ENCODE results near the gene CELF2.

Gene CELF2

DNA sequence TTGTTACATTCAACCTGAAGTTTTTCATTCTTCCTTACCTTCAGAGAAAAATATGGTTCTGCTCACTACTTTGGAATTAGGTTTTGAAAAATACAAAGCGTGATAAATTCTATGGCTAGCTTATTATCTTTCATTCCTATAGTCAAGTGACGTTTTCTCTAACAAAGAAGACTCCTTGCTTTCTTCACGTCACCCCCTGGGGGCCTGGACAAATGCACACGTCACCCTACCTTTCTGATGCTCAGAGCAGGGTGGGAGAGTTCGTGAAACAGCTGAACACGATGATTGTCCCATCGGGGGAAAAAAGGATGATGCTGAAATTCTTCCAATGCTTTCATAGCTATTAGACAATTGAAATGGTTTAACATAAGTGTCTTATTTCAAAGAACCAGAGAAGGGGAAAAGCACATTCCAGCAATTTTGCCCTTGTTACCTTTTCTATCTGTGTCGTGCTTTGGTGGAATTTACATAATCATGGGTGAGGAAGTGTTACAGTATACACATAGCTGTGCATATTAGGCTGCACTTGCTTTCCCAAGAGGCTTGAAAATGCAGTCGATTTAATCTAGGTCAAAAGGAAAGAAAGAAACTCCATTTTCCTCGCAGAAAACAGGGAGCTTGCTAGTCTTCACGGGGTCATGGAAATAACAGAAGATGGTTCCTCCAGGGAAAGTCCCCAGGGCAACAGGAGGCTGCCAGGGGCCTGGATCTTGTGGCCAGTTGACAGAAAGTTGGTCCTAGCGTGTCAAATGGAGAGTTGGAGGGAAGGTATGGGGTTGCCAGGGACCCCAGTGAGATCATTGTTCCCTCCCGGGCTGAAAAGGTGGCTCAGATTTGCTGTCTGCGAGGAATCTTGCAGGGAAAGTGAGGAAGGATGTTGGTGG is 189.2 kb downstream of the CELF2 start:
- no peak for DNase-seq

DNA sequence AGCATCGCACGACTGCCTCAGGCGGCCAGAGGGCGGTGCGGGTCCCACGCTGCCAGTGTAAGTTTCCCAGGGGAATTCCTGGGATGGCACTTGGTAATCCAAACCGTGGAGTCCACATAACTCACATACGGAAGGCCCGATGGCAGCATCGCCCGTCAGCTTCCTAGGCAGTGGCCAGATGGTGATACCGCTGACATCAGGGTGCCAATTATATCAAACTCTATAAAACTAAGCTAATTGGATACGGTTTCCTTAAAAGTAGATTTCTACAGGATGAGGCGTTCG is 189.8 kb downstream of the CELF2 start:
- no peak for DNase-seq

DNA sequence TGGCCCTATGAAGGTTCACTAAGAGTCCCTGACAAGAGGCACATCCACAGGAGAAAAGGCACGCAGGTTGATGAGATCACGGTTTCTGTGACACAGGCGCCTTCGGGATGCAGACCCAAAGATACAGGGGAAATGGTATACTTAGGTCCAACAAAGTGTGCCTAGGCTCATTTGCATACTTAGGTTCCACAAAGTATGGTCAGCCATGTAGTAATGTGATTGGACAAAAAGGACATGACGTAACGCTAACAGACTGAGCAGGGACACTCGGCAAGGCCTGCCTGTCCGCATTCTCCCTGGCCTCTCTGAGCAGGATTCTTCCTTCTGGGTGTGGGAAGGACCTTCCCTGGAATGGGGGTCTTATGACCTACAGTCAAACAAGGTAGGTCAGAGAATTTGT is 190.6 kb downstream of the CELF2 start:
- no peak for DNase-seq

DNA sequence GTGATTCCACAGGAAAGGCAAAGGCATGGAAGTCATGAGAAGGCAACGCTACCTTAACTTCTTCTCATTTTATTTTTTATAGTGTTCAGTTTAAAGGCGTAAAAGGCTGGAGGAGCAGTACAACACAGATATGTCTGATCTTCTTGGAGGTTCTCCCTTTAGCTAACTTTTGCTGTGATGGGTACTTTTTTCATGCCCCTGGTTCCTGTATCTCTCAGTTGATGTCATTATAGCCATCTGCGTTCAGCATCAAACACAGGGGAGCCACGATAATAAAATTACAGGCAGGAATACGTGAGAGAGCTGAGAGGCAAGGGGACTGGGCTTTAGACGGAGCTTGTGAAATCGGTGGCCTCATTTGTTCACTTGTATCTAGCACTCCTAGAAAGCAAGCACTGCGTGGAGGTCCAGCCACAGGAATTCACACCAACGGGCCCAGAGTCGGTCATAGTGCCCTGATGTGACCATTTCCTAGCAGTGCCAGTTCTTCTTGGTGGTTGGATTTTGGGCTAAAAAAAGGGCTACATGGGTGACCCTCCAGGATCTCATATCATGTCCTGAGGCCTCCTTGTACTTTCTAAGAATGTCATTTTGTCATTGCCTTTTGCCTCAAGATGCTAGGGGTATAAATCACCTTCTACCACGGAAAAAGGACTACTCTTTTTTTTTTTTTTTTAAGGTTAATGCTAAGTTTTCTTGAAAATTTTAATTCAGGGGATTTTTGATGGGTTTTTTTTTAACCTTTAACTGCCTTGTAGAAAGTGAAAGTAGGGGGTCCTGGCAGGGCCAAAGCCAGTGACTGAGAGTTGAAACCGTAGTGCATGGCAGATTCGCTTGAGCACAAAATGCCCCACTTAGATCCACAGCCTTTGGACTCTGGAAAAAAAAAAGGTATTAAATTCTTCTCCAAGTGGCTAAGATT is 191.5 kb downstream of the CELF2 start:
- no peak for DNase-seq

GRCh38 chr10:11209830-11210181 is 192.1 kb downstream of the CELF2 start:
- no peak for DNase-seq

- DNase-seq = no peak
Measured at GRCh38 chr10:11210211-11210922, 192.7 kb downstream of the CELF2 start.

- no peak for DNase-seq
Measured at GRCh38 chr10:11212288-11213085, 194.8 kb downstream of the CELF2 start.

DNA sequence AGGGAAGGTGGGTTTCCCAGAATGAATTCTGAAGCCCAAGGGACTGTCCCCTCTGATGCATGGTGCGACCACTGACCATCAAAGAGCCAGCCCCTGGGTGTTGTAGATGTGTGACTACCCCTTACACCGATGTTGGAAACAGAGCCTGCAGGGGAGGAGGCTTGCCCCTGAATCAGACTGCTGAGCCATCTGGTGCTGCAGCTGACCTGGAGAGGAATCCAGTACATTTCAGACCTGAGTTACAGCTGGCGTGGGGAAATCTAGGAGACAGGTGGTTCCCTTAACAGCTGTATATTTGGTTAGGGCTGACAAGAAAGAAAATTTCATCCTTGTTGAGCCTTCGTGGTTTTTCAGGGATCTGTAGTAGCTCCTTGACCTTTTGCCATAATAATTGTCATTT is 195.5 kb downstream of the CELF2 start:
- DNase-seq = no peak

DNA sequence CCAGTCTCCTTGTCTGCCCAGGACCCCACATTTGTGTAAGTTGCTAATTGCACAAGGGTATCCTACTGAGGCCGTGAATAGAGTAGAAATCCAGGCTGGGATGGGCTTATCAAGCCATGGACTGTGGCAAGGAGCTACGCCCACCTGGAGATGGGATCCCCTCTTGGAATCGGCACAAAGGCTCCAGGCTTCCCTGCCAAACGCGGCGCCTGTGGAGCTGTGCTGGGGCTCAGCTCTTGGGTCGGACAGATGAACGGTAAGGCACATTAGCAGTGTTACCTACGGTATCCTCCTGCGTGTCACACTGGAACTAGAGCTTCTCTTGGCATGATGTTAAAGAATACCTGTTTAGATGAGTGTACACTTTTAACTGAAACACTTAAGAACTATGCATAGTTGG is 196.7 kb downstream of the CELF2 start:
- no peak for DNase-seq

DNA sequence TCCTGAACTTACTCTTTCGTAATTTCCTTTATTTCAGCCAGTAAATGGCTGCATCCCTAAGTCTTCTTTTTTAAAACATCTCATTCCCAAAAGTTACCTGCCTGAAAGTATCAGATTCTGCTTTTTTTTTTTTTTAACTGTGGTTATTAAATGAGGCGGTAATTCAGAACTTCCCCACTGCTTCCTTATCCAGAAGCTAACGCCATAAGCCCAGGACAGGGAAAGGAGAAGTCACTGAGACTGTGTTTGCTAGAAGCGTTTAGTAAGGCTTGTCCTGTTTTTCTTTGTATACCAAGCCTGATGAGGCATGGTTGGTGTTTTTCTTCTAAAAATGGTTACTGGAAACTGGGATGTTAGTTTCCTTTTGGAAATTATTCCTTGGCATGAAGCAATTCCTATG is 197.8 kb downstream of the CELF2 start:
- DNase-seq = no peak

GRCh38 chr10:11217521-11217920 is 199.8 kb downstream of the CELF2 start:
- DNase-seq = no peak

DNA sequence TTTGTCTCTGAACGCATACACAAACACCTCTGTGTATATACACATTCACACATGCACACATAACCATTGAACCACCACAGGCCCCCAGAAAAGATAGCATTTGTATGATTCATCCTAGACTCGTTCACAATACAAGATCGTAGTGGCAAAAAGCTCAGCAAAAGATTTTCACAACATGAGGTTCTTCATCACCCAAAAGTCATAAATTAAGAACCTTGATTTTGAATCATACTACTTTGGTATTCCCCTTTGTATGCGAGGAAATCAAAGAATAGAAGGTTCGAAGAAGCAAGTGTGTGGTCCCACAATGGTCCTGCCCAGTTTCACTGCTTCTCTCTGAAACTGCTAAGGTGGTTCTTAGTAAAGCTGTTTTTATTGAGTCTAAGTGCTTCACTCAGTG is 200.7 kb downstream of the CELF2 start:
- no peak for DNase-seq

GRCh38 chr10:11219431-11219830 is 201.8 kb downstream of the CELF2 start:
- no peak for DNase-seq

DNA sequence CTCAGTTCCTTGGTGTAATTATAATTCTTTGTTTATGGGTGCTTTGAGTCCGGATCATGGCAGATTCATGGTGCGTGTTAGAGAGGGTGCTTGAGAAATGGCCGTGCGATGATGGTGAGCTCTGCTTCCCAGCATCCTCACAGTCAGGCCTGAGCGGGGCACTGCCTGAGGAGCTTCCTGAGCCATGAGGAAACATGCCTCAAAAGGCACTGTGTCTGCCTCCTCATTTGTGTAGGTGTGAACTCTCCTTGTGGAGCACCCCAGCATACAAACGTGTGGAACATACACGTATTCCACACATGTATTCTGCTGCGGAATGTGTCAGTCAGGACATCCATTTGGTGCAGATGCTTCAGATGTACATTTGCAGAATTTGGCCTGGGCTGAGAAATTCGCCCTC is 205.4 kb downstream of the CELF2 start:
- DNase-seq = no peak

GRCh38 chr10:11223507-11224140 is 206.0 kb downstream of the CELF2 start:
- no peak for DNase-seq

- no peak for DNase-seq
Measured at GRCh38 chr10:11224321-11224720, 206.6 kb downstream of the CELF2 start.

DNA sequence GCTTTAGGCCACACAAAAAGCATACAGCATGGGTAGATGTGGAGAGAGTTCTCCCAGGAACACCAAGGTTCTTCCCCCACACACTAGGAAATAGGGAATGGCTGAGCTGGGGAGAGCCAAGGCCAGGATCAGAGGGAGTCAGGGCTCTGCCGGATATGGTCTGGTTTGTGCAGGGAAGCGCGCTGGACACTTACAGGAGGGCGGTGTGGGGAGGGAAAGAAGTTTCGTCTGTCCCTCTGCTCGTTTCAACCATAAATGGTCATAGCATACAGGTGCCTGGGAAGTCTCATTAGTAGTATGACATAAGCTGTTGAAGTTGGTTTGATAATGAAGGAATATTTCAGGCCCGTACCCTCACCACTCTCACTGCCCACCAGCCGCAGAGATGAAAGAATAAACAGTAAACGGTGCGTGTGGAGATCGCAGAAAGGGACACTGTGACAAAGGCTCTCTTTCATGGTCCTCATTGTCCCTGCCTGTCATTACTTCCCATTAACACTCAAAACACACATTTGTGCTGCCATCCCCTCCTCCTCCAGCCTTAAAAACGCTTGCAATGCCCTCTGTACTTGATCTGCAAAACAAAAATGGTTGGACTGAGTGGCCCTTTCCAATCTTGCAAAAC is 207.2 kb downstream of the CELF2 start:
- no peak for DNase-seq

DNA sequence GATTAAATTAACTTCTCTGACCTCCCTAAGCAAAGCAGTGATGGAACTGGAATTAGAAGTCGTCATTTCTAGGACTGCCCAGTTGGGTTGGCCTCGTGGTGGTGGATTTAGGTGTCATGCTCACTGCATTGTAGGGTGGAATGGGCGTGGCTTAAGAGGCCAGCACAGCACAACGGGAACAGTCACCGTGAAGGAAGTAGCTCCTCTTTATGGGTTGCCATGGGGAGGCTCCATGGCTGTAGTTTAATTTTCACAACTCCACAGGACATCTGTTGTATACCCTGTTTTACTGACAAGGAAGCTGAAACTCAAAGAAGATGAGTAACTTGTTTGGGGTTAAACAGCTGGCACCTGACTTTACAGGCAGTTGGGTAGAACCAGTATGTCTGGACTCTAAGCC is 208.3 kb downstream of the CELF2 start:
- no peak for DNase-seq

DNA sequence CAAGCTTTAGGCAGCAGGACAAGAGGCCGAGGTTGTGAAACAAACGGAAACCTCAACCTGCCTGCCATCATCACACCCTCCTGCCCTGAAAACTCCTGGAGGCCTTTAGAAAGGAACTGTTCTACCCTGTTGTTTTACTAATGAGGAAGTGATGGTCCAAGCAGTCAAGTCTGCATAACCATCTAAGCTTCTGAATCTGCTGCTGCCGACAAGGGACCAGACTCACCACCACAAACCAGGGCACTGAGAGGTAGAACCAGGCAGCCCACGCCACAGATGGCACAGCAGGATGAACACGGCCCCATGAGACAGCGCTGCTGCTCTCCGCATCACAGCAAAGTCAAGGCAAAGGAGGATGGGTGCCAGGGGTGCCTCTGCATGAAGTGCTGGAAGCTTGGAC is 209.4 kb downstream of the CELF2 start:
- no peak for DNase-seq

- DNase-seq = no peak
Measured at GRCh38 chr10:11229893-11230292, 212.2 kb downstream of the CELF2 start.

GRCh38 chr10:11230498-11231167 is 213.0 kb downstream of the CELF2 start:
- DNase-seq = no peak

Data from KG1 (cell line).